Left ventricle myocardium superior (tissue), 1 donor: Measurements from ENCODE around the gene CFL1. TPM values are rescaled to one million over a fixed set of nuclear protein-coding genes. Genes with fewer than 3 reads are reported as not detected.

Source experiments
- ATAC-seq: fragments of 200-7000 bp; cut with Tn5 transposase; one replicate; pipeline ENCODE4 v1.9.1; 2020; ENCODE audit warnings: mild to moderate bottlenecking, moderate library complexity
- DNase-seq: peaks from one replicate; pipeline ENCODE4 v3.0.0-alpha.2; 2020
- intact Hi-C: fragments of 100-400 bp; cut with micrococcal nuclease; formaldehyde crosslinking; loops from one replicate; pipeline ENCODE4 v1.11.0; 2022
- total RNA-seq: library from RNA; stranded (reverse); fragmentation: NEBNext Ultra II Directional; extraction: Animal tissue kit (Norgen Biotek cat#: 25700); gene quantifications from one replicate; pipeline ENCODE4 v1.2.1, GENCODE V29; 2021
- donor health status: DM: no; HTN: yes; CAD: no; lungs with severe emphysema.

CFL1 gene
- total RNA-seq, 1 donor from 2014 or later: 334 TPM

- intact Hi-C loops: no loop called here
- ATAC-seq: peak; percentile 99
- peak; percentile 98 for DNase-seq
Observed at GRCh38 chr11:65817835-65818680, 39.9 kb downstream of the CFL1 start.

- DNase-seq (no peak), ATAC-seq (no peak)
- intact Hi-C loops: no loop called here
Observed at GRCh38 chr11:65817312-65817834, 40.6 kb downstream of the CFL1 start.

GRCh38 chr11:65816696-65817095 lies 41.3 kb downstream of the CFL1 start:
- no peak for ATAC-seq
- DNase-seq: no peak
- intact Hi-C loops: no loop called here

GRCh38 chr11:65814986-65815565 lies 42.9 kb downstream of the CFL1 start:
- no peak for DNase-seq
- intact Hi-C loops: no loop called here
- no peak for ATAC-seq

- intact Hi-C loops: no loop called here
- no peak for ATAC-seq
- no peak for DNase-seq
Observed at GRCh38 chr11:65814131-65814985, 43.6 kb downstream of the CFL1 start.

GRCh38 chr11:65811764-65812475 lies 46.1 kb downstream of the CFL1 start:
- DNase-seq: no peak
- peak; percentile 30 for ATAC-seq
- intact Hi-C loops: no loop called here

GRCh38 chr11:65810046-65810868 lies 47.7 kb downstream of the CFL1 start:
- ATAC-seq: no peak

GRCh38 chr11:65809496-65809895 lies 48.5 kb downstream of the CFL1 start:
- DNase-seq (no peak), ATAC-seq (no peak)
- intact Hi-C loops: no loop called here

More at GRCh38 chr11:65810046-65810868, 47.7 kb downstream of the CFL1 start:
- no peak for DNase-seq
- intact Hi-C loops: no loop called here

- intact Hi-C loops: no loop called here
- no peak for ATAC-seq
- DNase-seq: no peak
Observed at GRCh38 chr11:65808744-65809341, 49.1 kb downstream of the CFL1 start.

GRCh38 chr11:65806979-65807378 lies 51.0 kb downstream of the CFL1 start:
- DNase-seq (no peak), ATAC-seq (no peak)
- intact Hi-C loops: no loop called here

Other genes with a start within 250 kb of the CFL1 start
- 39.0 TPM for gene MAP3K11, start 244.0 kb downstream of the CFL1 start, total RNA-seq
- 11.8 TPM for gene PCNX3, start 242.4 kb downstream of the CFL1 start, total RNA-seq
- gene SIPA1, start 220.1 kb downstream of the CFL1 start, total RNA-seq: 32.0 TPM
- gene RELA, start 195.3 kb downstream of the CFL1 start, total RNA-seq: 40.1 TPM
- 50.1 TPM for gene KAT5, start 145.9 kb downstream of the CFL1 start, total RNA-seq
- 42.4 TPM for gene RNASEH2C, start 137.4 kb downstream of the CFL1 start, total RNA-seq
- gene AP5B1, start 77.2 kb downstream of the CFL1 start, total RNA-seq: 6.7 TPM
- gene OVOL1, start 71.1 kb downstream of the CFL1 start, total RNA-seq: not detected
- not detected for gene SNX32, start 24.2 kb downstream of the CFL1 start, total RNA-seq
- gene MUS81, start 2.3 kb upstream of the CFL1 start, total RNA-seq: 37.8 TPM
- 95.2 TPM for gene EFEMP2, start 14.6 kb upstream of the CFL1 start, total RNA-seq
- 1.1 TPM for gene CTSW, start 21.7 kb upstream of the CFL1 start, total RNA-seq
- gene FIBP, start 30.3 kb upstream of the CFL1 start, total RNA-seq: 44.9 TPM
- gene CCDC85B, start 32.5 kb upstream of the CFL1 start, total RNA-seq: 30.0 TPM
- gene FOSL1, start 42.2 kb upstream of the CFL1 start, total RNA-seq: 0.32 TPM
- 35.2 TPM for gene C11orf68, start 60.9 kb upstream of the CFL1 start, total RNA-seq
- 106 TPM for gene DRAP1, start 61.2 kb upstream of the CFL1 start, total RNA-seq
- gene TSGA10IP, start 87.3 kb upstream of the CFL1 start, total RNA-seq: not detected
- 32.2 TPM for gene SART1, start 103.6 kb upstream of the CFL1 start, total RNA-seq
- 22.8 TPM for gene EIF1AD, start 144.0 kb upstream of the CFL1 start, total RNA-seq
- 238 TPM for gene BANF1, start 144.3 kb upstream of the CFL1 start, total RNA-seq
- gene CST6, start 153.8 kb upstream of the CFL1 start, total RNA-seq: not detected
- gene CATSPER1, start 168.3 kb upstream of the CFL1 start, total RNA-seq: not detected
- gene GAL3ST3, start 191.0 kb upstream of the CFL1 start, total RNA-seq: 3.5 TPM
- gene SF3B2, start 194.2 kb upstream of the CFL1 start, total RNA-seq: 70.4 TPM
- gene PACS1, start 212.1 kb upstream of the CFL1 start, total RNA-seq: 59.0 TPM